Astrocyte (in vitro differentiated cells and primary cell): ENCODE measurements around the gene LRRIQ1.

ENCODE experiments used
- CTCF ChIP-seq: IDR thresholded peaks from 2 replicates; pipeline ENCODE4 v1.5.1; 2011; ENCODE audit warnings: low read depth, mild to moderate bottlenecking, inconsistent platforms, low read length, moderate library complexity; ENCODE audit not compliant: insufficient read depth
- EZH2 ChIP-seq: IDR thresholded peaks from 2 replicates; pipeline ENCODE4 v1.6.1; 2012; ENCODE audit warnings: mild to moderate bottlenecking, low read length, inconsistent platforms; ENCODE audit not compliant: insufficient read depth

GRCh38 chr12:85016413-85016812 is 19.7 kb upstream of the LRRIQ1 start:
- no peak for TF ChIP-seq CTCF
- no peak for TF ChIP-seq EZH2
